Lower leg skin (tissue), 3 donors: ENCODE data around the gene PTCD2.

Experiments used
- CTCF ChIP-seq, 3 donors: fragments of 450-650 bp; IDR thresholded peaks; one replicate each; pipeline ENCODE4 v1.5.1; 2016; ENCODE audit warnings: antibody characterized with exemption in 3 of 3, mild to moderate bottlenecking in 3 of 3, moderate library complexity in 2 of 3
- POLR2A ChIP-seq, 2 donors: fragments of 450-650 bp; IDR thresholded peaks; one replicate each; pipeline ENCODE4 v1.6.1; 2016 to 2017; ENCODE audit warnings: antibody characterized with exemption in 2 of 2, mild to moderate bottlenecking in 1 of 2, moderate library complexity in 1 of 2

- no peak for TF ChIP-seq CTCF (IDR thresholded peaks at IDR 0.05)
- no peak for TF ChIP-seq POLR2A (IDR thresholded peaks at IDR 0.05)
Measured at GRCh38 chr5:72397836-72398235, 77.7 kb downstream of the PTCD2 start.
